HTERT RPE-1 (cell line): Measurements from ENCODE around the gene OR52M1.

Experiments
- in situ Hi-C: fragments of 300-500 bp; cut with MboI; formaldehyde crosslinking; loops from 4 replicates; pipeline ENCODE4 v1.14.3; 2020; ENCODE audit warnings: low sequenced_read_pairs

OR52M1 gene

GRCh38 chr11:4565371-4565770, 20.4 kb downstream of the OR52M1 start:
- in situ Hi-C loops: no loop called here

GRCh38 chr11:4569075-4569474, 24.1 kb downstream of the OR52M1 start:
- in situ Hi-C loops: no loop called here

GRCh38 chr11:4576880-4577279, 31.9 kb downstream of the OR52M1 start:
- in situ Hi-C loops: no loop called here

GRCh38 chr11:4577761-4578160, 32.8 kb downstream of the OR52M1 start:
- in situ Hi-C loops: no loop called here

GRCh38 chr11:4578624-4579023, 33.6 kb downstream of the OR52M1 start:
- in situ Hi-C loops: no loop called here

GRCh38 chr11:4580124-4580523, 35.1 kb downstream of the OR52M1 start:
- in situ Hi-C loops: no loop called here

GRCh38 chr11:4581443-4581842, 36.5 kb downstream of the OR52M1 start, which contains the start of gene OR52I2:
Gene OR52I2 (plus strand): TSS chr11:4581743.
- in situ Hi-C loops: no loop called here

GRCh38 chr11:4589017-4589416, 44.0 kb downstream of the OR52M1 start:
- in situ Hi-C loops: no loop called here

- in situ Hi-C loops: no loop called here
Measured at GRCh38 chr11:4593739-4594138, 48.7 kb downstream of the OR52M1 start, which contains the start of gene OR52I1. Gene OR52I1 (plus strand): TSS chr11:4594039. CDS start chr11:4594039, 0 bp downstream.
